Spleen (tissue), 7 donors: ENCODE results near the gene SEL1L3.

Experiments
- CTCF ChIP-seq, 11 experiments: fragments of 200-600 bp in 7 of 11; fragments of 450-650 bp in 4 of 11; sonication (generic) in 4 of 11; IDR thresholded peaks in 8 of 11; conservative IDR thresholded peaks in 3 of 11; 1 replicate in 7 of 11; 2 replicates in 4 of 11; pipeline versions ENCODE4 v1.4.0 to v1.8.0; 2016 to 2021; ENCODE audit warnings: antibody characterized with exemption in 11 of 11, inconsistent platforms in 4 of 11, mild to moderate bottlenecking in 1 of 11
- POLR2A ChIP-seq, 3 donors: fragments of 450-650 bp; IDR thresholded peaks; one replicate each; pipeline ENCODE4 v1.5.1; 2017; ENCODE audit warnings: antibody characterized with exemption in 3 of 3, mild to moderate bottlenecking in 1 of 3
- POLR2AphosphoS5 ChIP-seq, 3 donors: sonication (generic); formaldehyde crosslinking; IDR thresholded peaks; one replicate each; pipeline ENCODE4 v1.5.1; 2017; ENCODE audit warnings: antibody characterized with exemption in 3 of 3
- donor health status: DM: no; HTN: no; CAD: no; lungs with moderate emphysema.
- donor health status: DM: no; HTN: no; CAD: no.
- donor health status: DM: no; HTN: no; CAD: no.

DNA sequence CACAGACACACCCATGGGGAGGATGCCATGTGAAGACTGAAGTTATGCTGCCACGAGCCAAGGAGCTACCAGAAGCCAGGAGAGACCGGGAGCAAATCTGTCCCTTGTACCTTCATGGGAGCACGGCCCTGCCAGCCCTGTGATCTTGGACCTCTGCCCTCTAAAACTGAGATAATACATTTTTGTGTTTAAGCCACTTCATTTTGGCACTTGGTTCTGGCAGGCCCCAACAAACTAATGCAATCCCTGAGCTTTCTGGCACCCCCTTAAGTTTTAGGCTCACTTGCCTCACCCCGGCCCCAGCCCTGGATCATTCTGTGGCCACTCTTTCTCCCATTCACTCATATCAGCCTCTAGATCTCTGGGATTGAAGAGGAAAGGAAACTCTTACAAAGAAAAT, 35.4 kb downstream of the SEL1L3 start:
- TF ChIP-seq POLR2A (IDR thresholded peaks at IDR 0.05) (no peak), CTCF (IDR thresholded peaks at IDR 0.05 in 8 of 11, conservative IDR thresholded peaks at IDR 0.05 in 3 of 11) (no peak), POLR2AphosphoS5 (IDR thresholded peaks at IDR 0.05) (no peak)
